ENCODE results near the gene PPP2R3A.
A peak's percentile ranks its signal among the peaks of the same experiment; 100 is the strongest.

The PPP2R3A gene

GRCh38 chr3:136194409-136195257, 229.1 kb downstream of the PPP2R3A start:
- TF ChIP-seq TAF1 (IDR thresholded peaks at IDR 0.05; ENCODE audit: borderline replicate concordance, low read depth, low read length) (no peak), POLR2AphosphoS5 (IDR thresholded peaks at IDR 0.05; ENCODE audit: low read depth, low read length) (no peak), POLR2A (IDR thresholded peaks at IDR 0.05; ENCODE audit: low read depth, low read length) (no peak)
- DNase-seq (ENCODE audit: insufficient read length) (no peak), FAIRE-seq (peak; percentile 50)

- TF ChIP-seq TAF1 (IDR thresholded peaks at IDR 0.05; ENCODE audit: borderline replicate concordance, low read depth, low read length) (no peak), POLR2A (IDR thresholded peaks at IDR 0.05; ENCODE audit: low read depth, low read length) (peak; percentile 53), POLR2AphosphoS5 (IDR thresholded peaks at IDR 0.05; ENCODE audit: low read depth, low read length) (no peak)
- DNase-seq (ENCODE audit: insufficient read length): peak; percentile 60
- FAIRE-seq: no peak
Observed at GRCh38 chr3:136195258-136196063, 229.9 kb downstream of the PPP2R3A start.

GRCh38 chr3:136196064-136196400, 230.5 kb downstream of the PPP2R3A start, which contains the start of gene MSL2:
TSS of gene MSL2 (minus strand) at chr3:136196335. CDS start at chr3:136195113, 1,222 bp downstream.
- TF ChIP-seq POLR2AphosphoS5 (IDR thresholded peaks at IDR 0.05; ENCODE audit: low read depth, low read length) (peak; percentile 88), POLR2A (IDR thresholded peaks at IDR 0.05; ENCODE audit: low read depth, low read length) (peak; percentile 68; the same call in 1 of the 2 replicates), TAF1 (IDR thresholded peaks at IDR 0.05; ENCODE audit: borderline replicate concordance, low read depth, low read length) (no peak)
- no peak for FAIRE-seq
- DNase-seq (ENCODE audit: insufficient read length): no peak

GRCh38 chr3:136196401-136197158, 231.1 kb downstream of the PPP2R3A start:
- peak; percentile 98 for FAIRE-seq
- TF ChIP-seq POLR2A (IDR thresholded peaks at IDR 0.05; ENCODE audit: low read depth, low read length) (peak; percentile 81), TAF1 (IDR thresholded peaks at IDR 0.05; ENCODE audit: borderline replicate concordance, low read depth, low read length) (peak; percentile 66), POLR2AphosphoS5 (IDR thresholded peaks at IDR 0.05; ENCODE audit: low read depth, low read length) (peak; percentile 80; the same call in 1 of the 2 replicates)
- peak; percentile 92 for DNase-seq (ENCODE audit: insufficient read length)

- DNase-seq (ENCODE audit: insufficient read length): no peak
- no peak for FAIRE-seq
Observed at GRCh38 chr3:136197159-136197793, 231.7 kb downstream of the PPP2R3A start.

More at GRCh38 chr3:136197159-136197793, 231.7 kb downstream of the PPP2R3A start:
- TF ChIP-seq TAF1 (IDR thresholded peaks at IDR 0.05; ENCODE audit: borderline replicate concordance, low read depth, low read length): no peak
- TF ChIP-seq POLR2A (IDR thresholded peaks at IDR 0.05; ENCODE audit: low read depth, low read length): no peak
- no peak for TF ChIP-seq POLR2AphosphoS5 (IDR thresholded peaks at IDR 0.05; ENCODE audit: low read depth, low read length)

Data from GM12892 (cell line).